GM18951 (cell line): ENCODE data around the gene HHLA2.
"Not testable (repeated sequence)": the region's sequence is repeated elsewhere in the genome, so short reads cannot be mapped to it uniquely, and the experiment has no call there.

Experiments
- POLR2A ChIP-seq: IDR thresholded peaks from 4 replicates; pipeline ENCODE4 v1.6.1; 2011; ENCODE audit warnings: mild to moderate bottlenecking; ENCODE audit not compliant: insufficient read length, insufficient read depth; ENCODE audit errors: extremely low read depth
- in situ Hi-C: fragments of 300-500 bp; cut with MboI; formaldehyde crosslinking; loops from one replicate; pipeline ENCODE4 v1.12.0; 2022; ENCODE audit warnings: low sequenced_read_pairs, mixed read lengths, inconsistent platforms; ENCODE audit not compliant: unreplicated experiment

The HHLA2 gene

DNA sequence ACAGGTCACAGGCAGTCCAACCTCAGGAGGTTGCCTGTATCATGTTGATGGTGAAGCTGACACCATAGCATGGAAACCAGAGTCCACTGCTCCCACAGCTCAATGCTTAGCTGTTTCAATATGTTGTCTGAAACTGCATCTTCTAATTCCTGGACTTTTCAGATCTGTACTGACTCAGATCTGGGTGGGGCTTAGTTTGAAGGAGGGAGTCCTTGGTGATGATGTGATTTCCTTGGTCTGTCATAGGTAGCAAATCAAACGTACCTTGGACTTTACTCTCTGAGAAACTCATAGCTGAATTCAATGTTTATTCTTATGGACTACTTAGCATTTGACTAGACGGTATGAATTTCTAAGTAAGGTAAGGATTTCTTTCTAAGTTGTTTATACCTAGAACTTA, at the start of gene HHLA2:
TSS of gene HHLA2 (plus strand) at position 310 of the 400 bp plus-strand sequence. CDS start 55,266 bp downstream, outside the sequence.
- in situ Hi-C loops = no loop called here

GRCh38 chr3:108250626-108251025, 45.7 kb upstream of the HHLA2 start:
- in situ Hi-C loops = no loop called here
- no peak for TF ChIP-seq POLR2A

More for the DNA sequence above, at the start of gene HHLA2:
- TF ChIP-seq POLR2A = no peak

- TF ChIP-seq POLR2A = no peak
- in situ Hi-C loops = no loop called here
Observed at GRCh38 chr3:108251265-108251664, 45.1 kb upstream of the HHLA2 start.

GRCh38 chr3:108251844-108252243, 44.5 kb upstream of the HHLA2 start:
- in situ Hi-C loops = no loop called here
- TF ChIP-seq POLR2A = no peak

GRCh38 chr3:108255131-108255530, 41.2 kb upstream of the HHLA2 start:
- no peak for TF ChIP-seq POLR2A
- in situ Hi-C loops = no loop called here

DNA sequence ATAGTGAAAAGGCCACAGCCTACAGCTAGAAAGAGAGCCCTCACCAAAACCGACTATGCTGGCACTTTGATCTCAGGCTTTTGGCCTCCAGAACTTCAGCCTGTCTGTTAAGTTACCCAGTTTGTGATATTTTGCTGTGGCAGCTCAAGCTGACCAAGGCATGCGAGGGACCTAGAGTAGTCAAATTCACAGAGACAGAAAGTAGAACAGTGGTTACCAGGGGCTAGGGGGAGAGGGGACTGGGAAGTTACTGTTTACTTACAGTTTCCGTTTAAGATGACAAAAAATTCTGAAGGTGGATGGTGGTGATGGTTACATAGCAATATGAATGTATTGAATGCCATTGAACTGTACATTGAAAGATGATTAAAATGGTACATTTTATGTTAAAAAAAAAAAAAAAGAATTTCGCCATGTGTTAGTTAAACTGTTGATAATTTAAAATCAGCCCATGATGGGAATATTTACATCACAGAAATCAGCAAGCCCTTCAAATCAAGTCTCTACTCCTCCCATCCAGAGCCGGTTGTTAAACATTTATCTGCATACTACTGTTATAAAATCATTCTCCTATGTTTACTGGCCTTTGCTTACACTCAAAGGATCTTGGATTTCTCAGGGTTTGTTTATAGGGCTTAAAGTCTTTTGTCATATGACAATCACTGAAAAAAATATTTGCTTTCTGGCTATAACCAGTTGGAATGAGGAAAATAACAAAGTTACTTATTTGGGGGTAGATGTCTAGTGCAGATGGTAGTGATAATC, 31.6 kb upstream of the HHLA2 start:
- in situ Hi-C loops = not testable (repeated sequence)

DNA sequence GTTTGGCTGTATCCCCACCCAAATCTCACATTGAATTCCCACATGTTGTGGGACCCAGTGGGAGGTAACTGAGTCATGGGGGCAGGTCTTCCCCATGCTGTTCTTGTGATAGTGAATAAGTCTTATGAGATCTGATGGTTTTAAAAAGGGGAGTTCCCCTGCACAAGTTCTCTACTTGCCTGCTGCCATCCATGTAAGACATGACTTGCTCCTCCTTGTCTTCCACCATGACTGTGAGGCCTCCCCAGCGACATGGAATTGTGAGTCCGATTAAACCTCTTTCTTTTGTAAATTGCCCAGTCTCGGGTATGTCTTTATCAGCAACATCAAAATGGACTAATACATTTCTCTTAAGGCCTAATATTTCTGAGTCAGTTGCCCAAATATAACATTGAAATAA, 28.1 kb upstream of the HHLA2 start:
- in situ Hi-C loops = not testable (repeated sequence)

DNA sequence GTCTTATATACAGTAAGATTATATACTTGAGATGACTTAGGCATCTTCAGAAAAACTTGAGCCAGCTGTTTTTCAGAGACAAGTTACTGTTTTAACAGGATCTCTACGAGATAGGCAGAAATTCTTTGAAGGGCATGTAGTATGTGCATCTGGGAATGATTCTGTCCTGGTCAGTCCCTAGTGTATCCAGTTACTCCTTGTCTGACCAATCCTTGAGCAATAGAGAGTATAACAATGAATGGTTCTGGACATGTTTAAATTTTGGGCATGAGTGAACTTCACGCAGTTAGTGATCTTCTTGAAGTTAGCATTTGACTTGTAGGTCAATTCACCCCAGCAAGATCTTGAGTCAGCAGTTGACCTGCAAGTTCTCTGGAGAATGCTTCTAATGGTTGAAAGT, 24.7 kb upstream of the HHLA2 start:
- TF ChIP-seq POLR2A = no peak
- in situ Hi-C loops = no loop called here

DNA sequence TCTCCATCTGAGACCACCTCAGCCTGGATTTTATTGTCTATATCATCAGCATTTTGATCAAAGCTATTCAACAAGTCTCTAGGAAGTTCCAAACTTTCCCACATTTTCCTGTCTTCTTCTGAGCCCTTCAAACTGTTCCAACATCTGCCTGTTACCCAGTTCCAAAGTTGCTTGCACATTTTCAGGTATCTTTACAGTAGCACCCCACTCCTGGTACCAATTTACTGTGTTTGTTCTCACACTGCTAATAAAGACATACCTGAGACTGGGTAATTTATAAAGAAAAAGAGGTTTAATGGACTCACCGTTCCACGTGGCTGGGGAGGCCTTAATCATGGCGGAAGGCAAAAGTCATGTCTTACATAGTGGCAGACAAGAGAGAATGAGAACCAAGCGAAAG, 17.3 kb upstream of the HHLA2 start:
- in situ Hi-C loops = not testable (repeated sequence)

GRCh38 chr3:108280476-108280875, 15.9 kb upstream of the HHLA2 start:
- no peak for TF ChIP-seq POLR2A
- in situ Hi-C loops = no loop called here

DNA sequence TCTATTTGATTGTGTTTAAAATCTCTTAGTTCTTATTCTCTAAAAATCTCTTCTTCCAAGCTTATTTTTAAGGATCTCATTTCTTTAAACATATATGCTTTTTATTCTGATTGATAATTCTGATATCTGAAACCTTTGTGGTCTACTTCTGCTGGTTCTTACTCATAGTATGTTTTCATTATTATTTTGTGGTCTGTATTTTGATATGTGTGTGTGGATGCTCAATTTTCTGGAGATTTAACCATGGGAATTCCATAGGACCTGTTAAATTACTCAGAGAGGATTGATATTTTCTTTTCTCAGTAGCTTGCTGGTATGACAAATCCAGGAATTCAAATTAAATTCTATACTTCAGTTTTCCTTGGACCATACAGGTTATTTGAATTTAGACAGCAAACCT, 14.7 kb upstream of the HHLA2 start:
- in situ Hi-C loops = no loop called here
- TF ChIP-seq POLR2A = no peak

DNA sequence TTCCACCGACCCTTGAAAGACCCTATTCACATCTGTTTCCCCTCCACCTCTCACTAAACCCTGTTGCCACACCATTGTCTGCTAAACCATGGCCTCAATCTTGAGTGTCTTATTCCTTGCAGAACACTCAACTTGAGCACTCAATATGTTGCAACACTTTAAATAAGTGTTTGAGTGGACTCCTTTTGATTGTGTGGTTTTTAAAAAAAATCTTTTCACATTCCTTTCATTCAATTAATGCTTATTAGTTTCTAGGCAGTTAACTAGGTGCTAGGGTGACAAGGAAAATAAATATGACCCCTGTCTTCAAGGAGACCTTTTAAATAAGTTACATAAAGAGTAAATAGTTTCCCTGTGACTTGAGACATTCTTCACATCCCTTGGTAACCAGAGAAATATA, 13.3 kb upstream of the HHLA2 start:
- in situ Hi-C loops = no loop called here
- TF ChIP-seq POLR2A = no peak

- in situ Hi-C loops = no loop called here
Observed at GRCh38 chr3:108283989-108284388, 12.4 kb upstream of the HHLA2 start.

DNA sequence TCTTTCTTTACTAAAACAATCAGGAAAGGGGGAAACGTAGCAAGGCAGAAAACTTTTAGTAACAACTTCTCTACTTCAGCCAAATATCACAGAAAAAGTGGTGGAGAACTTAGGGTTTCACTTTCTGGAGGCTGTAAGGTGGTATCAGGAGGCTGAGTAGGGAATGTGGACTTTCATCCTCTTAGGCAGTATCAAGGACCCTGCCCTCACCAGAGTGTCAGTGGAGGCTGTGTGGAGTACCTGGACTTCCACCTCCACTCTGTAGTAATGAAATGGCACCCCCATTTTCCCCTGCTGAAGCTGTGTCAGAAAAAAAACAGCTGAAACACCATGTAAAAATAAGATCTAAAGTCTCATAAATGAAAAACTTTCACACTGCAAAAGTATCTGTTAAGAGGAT, 11.2 kb upstream of the HHLA2 start:
- in situ Hi-C loops = no loop called here
- TF ChIP-seq POLR2A = no peak

More at GRCh38 chr3:108283989-108284388, 12.4 kb upstream of the HHLA2 start:
- no peak for TF ChIP-seq POLR2A

DNA sequence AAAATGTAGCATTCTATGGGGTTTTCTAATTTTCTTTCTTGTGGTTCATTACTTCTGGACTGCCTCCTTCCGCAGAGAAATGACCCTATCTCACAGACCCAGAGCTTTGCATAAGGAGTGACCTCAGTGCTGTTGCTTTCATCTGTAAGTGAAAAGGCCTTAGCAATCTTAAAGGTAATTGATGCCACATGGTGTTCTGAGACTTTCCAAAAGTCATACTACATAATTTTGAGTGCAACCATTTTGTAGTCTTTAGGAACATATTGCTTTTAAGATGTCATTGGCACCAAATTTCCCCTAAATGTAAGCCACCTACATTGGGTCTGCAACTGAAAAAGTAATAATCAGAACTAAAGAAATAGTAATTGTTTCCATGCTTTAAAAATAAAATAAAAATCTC, 9.2 kb upstream of the HHLA2 start:
- no peak for TF ChIP-seq POLR2A

DNA sequence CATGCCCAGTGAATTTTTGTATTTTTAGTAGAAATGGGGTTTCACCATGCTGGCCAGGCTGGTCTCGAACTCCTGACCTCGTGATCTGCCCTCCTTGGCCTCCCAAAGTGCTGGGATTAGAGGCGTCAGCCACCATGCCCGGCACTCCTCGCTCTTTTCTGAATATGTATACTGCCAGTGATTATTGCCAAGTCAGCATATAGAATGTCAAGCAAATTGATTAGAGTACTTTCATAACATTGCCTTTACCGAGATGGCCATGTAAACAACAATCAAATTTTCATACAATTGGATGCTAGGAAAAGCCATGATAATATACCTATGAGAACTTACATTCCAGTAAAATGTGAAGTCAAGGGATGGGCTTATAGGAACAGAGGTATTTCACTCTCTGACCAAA, 8.2 kb upstream of the HHLA2 start:
- in situ Hi-C loops = not testable (repeated sequence)

More for the DNA sequence above, 9.2 kb upstream of the HHLA2 start:
- in situ Hi-C loops = no loop called here
